Esophagus muscularis mucosa (tissue), 4 donors: ENCODE data around the gene PRR27.

Source experiments
- CTCF ChIP-seq, 3 experiments: fragments of 200-600 bp in 2 of 3; fragments of 450-650 bp in 1 of 3; sonication (generic) in 2 of 3; IDR thresholded peaks; one replicate each; pipeline ENCODE4 v1.5.1; 2017 to 2019; ENCODE audit warnings: antibody characterized with exemption in 3 of 3, mild to moderate bottlenecking in 2 of 3, moderate library complexity in 1 of 3
- EP300 ChIP-seq: sonication (generic); formaldehyde crosslinking; IDR thresholded peaks from one replicate; pipeline ENCODE4 v1.6.1; 2017; ENCODE audit warnings: antibody characterized with exemption
- POLR2A ChIP-seq: fragments of 450-650 bp; IDR thresholded peaks from one replicate; pipeline ENCODE4 v1.6.1; 2017; ENCODE audit warnings: antibody characterized with exemption, moderate library complexity, mild to moderate bottlenecking, low read depth
- POLR2AphosphoS5 ChIP-seq, 2 donors: sonication (generic); formaldehyde crosslinking; IDR thresholded peaks; one replicate each; pipeline ENCODE4 v1.6.1; 2017; ENCODE audit warnings: antibody characterized with exemption in 2 of 2

DNA sequence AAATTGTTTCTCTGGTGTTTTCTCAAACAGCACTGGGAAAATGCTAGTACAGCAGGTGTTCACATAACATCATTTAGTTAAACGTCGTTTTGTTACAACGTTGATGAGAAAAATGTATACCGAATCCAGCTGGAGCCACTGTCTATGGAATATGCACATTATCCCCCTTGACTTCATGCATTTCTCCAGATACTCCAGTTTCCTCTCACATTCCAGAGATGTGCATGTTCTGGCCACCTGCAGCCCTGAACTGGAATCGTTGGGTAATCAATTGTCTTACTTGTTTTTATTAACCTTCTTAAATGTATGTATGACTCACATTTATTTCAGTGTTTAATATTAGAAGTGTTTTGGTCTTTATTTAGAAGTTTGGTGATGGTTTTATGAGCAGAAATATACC is 23.1 kb downstream of the PRR27 start:
- TF ChIP-seq POLR2A = no peak
- no peak for TF ChIP-seq CTCF (IDR thresholded peaks at IDR 0.05)
- TF ChIP-seq POLR2AphosphoS5 (IDR thresholded peaks at IDR 0.05) = no peak
- no peak for TF ChIP-seq EP300
